ENCODE measurements around the gene SLC6A12.

DNA sequence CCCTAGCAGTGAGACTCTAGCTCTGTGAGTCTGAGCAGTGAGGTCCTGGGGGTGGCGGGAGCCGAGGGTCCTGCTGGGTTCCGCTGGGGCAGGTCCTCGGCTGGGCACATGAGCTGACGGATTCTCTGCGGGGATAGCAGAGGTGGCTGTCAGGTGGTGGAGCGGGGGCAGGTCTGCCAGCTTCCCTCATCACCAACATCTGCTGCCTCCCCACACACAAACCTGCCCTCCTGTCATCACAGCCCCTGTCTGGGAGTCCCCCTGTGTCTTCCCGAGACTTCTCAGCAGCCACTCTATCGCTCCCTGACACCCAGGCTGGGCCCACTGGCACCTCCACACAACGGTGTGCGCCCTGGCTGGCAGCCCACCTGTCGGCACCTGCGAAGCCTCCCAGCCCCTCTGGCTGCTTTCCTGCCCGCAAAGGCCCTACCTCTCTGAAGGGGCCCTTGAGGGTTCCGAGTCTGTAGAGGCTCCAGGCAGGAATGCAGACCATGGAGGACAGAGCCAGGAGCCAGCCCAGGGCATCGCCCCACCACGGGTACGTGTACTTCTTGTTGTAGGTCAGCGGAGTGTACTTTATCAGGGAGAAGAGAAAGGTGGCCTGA is 7.1 kb upstream of the SLC6A12 start:
- TF ChIP-seq, protein P1, sequence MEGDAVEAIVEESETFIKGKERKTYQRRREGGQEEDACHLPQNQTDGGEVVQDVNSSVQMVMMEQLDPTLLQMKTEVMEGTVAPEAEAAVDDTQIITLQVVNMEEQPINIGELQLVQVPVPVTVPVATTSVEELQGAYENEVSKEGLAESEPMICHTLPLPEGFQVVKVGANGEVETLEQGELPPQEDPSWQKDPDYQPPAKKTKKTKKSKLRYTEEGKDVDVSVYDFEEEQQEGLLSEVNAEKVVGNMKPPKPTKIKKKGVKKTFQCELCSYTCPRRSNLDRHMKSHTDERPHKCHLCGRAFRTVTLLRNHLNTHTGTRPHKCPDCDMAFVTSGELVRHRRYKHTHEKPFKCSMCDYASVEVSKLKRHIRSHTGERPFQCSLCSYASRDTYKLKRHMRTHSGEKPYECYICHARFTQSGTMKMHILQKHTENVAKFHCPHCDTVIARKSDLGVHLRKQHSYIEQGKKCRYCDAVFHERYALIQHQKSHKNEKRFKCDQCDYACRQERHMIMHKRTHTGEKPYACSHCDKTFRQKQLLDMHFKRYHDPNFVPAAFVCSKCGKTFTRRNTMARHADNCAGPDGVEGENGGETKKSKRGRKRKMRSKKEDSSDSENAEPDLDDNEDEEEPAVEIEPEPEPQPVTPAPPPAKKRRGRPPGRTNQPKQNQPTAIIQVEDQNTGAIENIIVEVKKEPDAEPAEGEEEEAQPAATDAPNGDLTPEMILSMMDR (IDR thresholded peaks at IDR 0.05), result no peak
- TF ChIP-seq POLR2A (IDR thresholded peaks at IDR 0.05), result no peak

All from body of pancreas (tissue), 4 donors.